ENCODE measurements around the gene CDH23. TPM values are rescaled to one million over a fixed set of nuclear protein-coding genes. Genes with fewer than 3 reads are reported as not detected.

The CDH23 gene
- total RNA-seq, 1 donor from 2014 or later = not detected

DNA sequence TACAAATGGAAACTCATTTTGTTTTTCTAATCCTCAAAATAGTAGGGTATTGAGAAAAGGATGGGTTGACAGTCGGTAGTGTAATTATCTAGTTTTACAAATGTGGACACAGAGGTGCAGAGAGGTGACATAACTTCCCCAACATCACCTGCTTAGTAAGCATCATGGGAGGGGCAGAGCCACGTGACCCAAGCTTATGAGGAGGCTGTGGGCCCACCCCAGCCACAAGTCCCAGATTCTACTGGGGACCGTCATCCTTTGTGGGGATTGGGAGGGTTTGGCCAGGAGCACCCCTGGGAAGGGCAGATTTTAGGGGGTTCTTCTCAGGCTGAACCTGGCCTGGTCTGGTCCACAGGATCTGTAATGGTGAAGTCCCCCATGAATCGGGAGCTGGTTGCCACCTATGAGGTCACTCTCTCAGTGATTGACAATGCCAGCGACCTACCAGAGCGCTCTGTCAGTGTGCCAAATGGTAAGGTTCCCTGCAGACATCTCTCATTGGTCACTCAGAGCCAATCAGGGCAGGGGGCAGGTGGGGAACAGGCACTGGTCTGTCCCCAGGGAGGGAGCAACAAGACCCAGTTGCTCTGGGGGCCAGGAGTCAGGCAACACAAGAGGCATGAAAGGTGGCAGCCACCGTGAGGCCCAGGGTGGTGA lies 400.2 kb downstream of the CDH23 start:
- no peaks in the 10 kb centered on the region for H3K9me3 Mint-ChIP-seq (ENCODE audit: low read depth)
- H3K27me3 Mint-ChIP-seq (ENCODE audit: low read depth) = peaks cover 12% of the 10 kb centered on the region
- no peaks in the 10 kb centered on the region for H3K36me3 Mint-ChIP-seq (ENCODE audit: low read depth)
- no peak for DNase-seq (ENCODE audit: low spot score)
- no peaks in the 10 kb centered on the region for H3K4me1 Mint-ChIP-seq (ENCODE audit: low read depth)
- H3K4me3 Mint-ChIP-seq (ENCODE audit: unreplicated experiment) = no peak overlapping the region
- TF ChIP-seq CTCF (IDR thresholded peaks at IDR 0.05) = no peak
- no peak overlapping the region for H3K27ac Mint-ChIP-seq (ENCODE audit: unreplicated experiment)

DNA sequence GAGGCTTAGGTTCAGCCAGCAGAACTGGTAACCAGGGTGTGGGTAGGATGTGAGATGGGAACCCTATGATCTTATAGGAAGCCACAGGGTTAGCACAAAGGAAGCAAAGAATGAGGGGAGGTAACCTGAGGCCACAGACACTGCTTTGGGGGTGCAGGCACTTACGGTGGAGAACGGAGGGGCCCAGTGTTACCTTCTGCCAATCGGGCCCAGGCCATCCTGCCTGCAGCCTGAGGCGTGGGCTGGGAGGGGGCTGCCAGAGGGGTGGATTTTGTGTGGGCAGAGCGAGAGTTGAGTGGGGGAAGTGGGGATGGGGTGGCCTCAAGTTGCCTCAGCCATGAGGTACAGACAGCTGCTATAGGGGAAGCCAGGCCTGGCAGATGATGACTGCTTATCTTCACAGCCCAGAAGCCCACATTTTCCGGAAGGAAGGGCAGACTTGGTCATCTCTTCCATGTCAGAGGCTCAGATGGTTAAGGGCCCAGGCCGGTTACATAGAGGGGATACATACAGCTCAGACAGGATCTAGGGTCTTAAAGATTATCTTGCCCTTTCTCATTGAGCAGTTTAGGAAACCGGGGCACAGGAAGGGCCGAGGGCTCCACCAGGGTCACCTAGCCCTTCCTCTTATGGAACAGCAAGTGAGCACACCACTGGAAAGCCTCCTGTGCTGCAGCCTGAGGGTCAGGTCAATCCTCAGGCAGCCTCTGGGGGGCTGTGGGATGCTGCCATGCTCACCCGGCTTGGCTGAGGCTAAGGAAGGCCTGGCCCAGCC lies 401.0 kb downstream of the CDH23 start:
- Mint-ChIP-seq H3K4me1 (ENCODE audit: low read depth) (no peaks in the 10 kb centered on the region), H3K27ac (ENCODE audit: unreplicated experiment) (no peak overlapping the region), H3K36me3 (ENCODE audit: low read depth) (no peaks in the 10 kb centered on the region), H3K27me3 (ENCODE audit: low read depth) (peaks cover 12% of the 10 kb centered on the region), H3K4me3 (ENCODE audit: unreplicated experiment) (no peak overlapping the region), H3K9me3 (ENCODE audit: low read depth) (no peaks in the 10 kb centered on the region)
- DNase-seq (ENCODE audit: low spot score) = no peak
- no peak for TF ChIP-seq CTCF (IDR thresholded peaks at IDR 0.05)

DNA sequence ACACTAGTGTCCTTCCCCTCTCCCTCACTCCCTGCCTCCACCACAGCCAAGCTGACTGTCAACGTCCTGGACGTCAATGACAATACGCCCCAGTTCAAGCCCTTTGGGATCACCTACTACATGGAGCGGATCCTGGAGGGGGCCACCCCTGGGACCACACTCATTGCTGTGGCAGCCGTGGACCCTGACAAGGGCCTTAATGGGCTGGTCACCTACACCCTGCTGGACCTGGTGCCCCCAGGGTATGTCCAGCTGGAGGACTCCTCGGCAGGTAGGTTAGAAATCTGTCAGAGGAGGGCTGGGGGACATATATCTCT lies 401.5 kb downstream of the CDH23 start:
- no peaks in the 10 kb centered on the region for H3K36me3 Mint-ChIP-seq (ENCODE audit: low read depth)
- DNase-seq (ENCODE audit: low spot score) = no peak
- no peak overlapping the region for H3K4me3 Mint-ChIP-seq (ENCODE audit: unreplicated experiment)

GRCh38 chr10:71799112-71799511 lies 402.4 kb downstream of the CDH23 start:
- DNase-seq (ENCODE audit: low spot score) = no peak
- no peaks in the 10 kb centered on the region for H3K9me3 Mint-ChIP-seq (ENCODE audit: low read depth)
- no peaks in the 10 kb centered on the region for H3K4me1 Mint-ChIP-seq (ENCODE audit: low read depth)
- TF ChIP-seq CTCF (IDR thresholded peaks at IDR 0.05) = no peak
- no peak overlapping the region for H3K4me3 Mint-ChIP-seq (ENCODE audit: unreplicated experiment)
- H3K27ac Mint-ChIP-seq (ENCODE audit: unreplicated experiment) = no peak overlapping the region
- H3K36me3 Mint-ChIP-seq (ENCODE audit: low read depth) = no peaks in the 10 kb centered on the region
- H3K27me3 Mint-ChIP-seq (ENCODE audit: low read depth) = peaks cover 8% of the 10 kb centered on the region

More for the DNA sequence above, 401.5 kb downstream of the CDH23 start:
- TF ChIP-seq CTCF (IDR thresholded peaks at IDR 0.05) = no peak
- H3K27ac Mint-ChIP-seq (ENCODE audit: unreplicated experiment) = no peak overlapping the region
- no peaks in the 10 kb centered on the region for H3K9me3 Mint-ChIP-seq (ENCODE audit: low read depth)
- peaks cover 12% of the 10 kb centered on the region for H3K27me3 Mint-ChIP-seq (ENCODE audit: low read depth)
- H3K4me1 Mint-ChIP-seq (ENCODE audit: low read depth) = no peaks in the 10 kb centered on the region

DNA sequence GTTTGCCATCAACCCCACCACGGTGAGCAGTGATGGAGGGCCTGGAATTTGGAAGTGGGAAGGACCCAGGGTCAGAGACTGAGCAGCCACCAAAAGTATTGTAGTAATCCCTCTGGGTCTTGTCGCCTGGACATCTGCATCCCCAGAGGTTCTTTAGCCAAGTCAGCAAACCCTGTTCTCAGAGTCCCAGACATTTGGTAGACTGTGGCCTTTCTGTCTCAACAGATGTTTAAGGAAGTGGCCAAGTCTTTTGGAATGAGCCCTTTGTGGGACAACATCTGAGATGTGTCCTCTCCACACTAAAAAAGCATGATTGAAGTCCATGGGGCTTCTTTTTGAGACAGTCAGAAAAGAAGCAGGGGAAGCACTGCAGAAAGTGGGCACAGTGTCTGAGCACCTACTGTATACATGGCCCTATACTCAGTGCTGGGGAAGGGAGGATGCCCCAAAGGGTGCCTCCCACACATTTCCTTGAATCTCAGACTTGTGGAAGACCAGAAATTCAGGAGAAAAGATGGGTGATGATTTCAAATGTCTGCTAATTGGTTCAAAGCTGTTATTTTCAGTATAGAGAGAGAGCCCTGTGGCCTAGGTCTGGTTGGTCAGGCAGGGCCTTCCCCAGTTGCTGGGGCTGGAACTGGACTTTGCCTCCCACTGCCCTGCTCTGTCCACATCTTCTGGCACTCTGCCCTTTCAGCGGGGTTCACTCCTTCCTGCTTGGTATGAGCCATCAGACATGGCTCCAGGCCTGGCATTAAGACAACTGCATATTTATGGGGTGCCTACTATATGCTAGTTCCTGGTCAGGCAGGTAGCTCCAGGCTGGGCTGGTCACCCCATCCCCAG lies 403.1 kb downstream of the CDH23 start:
- H3K4me3 Mint-ChIP-seq (ENCODE audit: unreplicated experiment) = no peak overlapping the region
- no peak for DNase-seq (ENCODE audit: low spot score)
- H3K9me3 Mint-ChIP-seq (ENCODE audit: low read depth) = no peaks in the 10 kb centered on the region
- no peak for TF ChIP-seq CTCF (IDR thresholded peaks at IDR 0.05)
- H3K27me3 Mint-ChIP-seq (ENCODE audit: low read depth) = peaks cover 10% of the 10 kb centered on the region
- no peaks in the 10 kb centered on the region for H3K36me3 Mint-ChIP-seq (ENCODE audit: low read depth)
- no peak overlapping the region for H3K27ac Mint-ChIP-seq (ENCODE audit: unreplicated experiment)
- no peaks in the 10 kb centered on the region for H3K4me1 Mint-ChIP-seq (ENCODE audit: low read depth)
